Measurements from ENCODE around the gene TUT4.

The TUT4 gene

DNA sequence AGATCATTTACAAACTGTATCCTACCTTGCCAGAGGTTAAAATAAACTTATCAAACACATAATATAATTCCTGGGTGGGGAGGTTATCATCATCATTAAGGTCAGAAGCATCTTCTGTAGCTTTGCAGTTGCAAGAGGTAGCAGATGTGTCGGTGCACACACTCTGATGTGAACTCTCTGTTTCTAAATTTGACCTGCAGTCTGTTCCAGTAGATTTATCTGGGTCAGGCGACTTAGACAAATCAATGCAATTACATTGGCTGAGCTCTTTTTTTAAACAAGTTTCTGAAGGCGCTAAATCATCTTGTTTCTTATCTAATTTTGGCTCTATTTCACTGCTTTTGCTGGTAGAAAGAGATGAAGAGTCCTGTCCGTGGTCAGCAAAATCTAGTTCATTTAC, 78.1 kb downstream of the TUT4 start:
- 0 out of 2 replicates have a peak, but pooled peaks cover 7% of the 10 kb centered on the region for H3F3A ChIP-seq (ENCODE audit: insufficient read depth, low read length)
- no peaks in the 10 kb centered on the region for H4K20me1 ChIP-seq (ENCODE audit: insufficient read depth, low read length)
- no peak overlapping the region for H3K4me3 ChIP-seq (ENCODE audit: low read length)
- no peaks in the 10 kb centered on the region for H3K79me2 ChIP-seq (ENCODE audit: low read length)
- peak overlapping the region; percentile 35; the same call in 1 of the 2 replicates for H3K27ac ChIP-seq (ENCODE audit: low read length)
- H3K4me1 ChIP-seq (ENCODE audit: low read length): peaks cover 19% of the 10 kb centered on the region
- peak overlapping the region; percentile 56 for H3K4me2 ChIP-seq (ENCODE audit: low read depth, low read length)
- no peak overlapping the region for H2AFZ ChIP-seq (ENCODE audit: low read length)
- DNase-seq: peak; percentile 55
- TF ChIP-seq EZH2phosphoT487 (IDR thresholded peaks at IDR 0.05; ENCODE audit: low read length) (no peak), EZH2 (optimal IDR thresholded peaks at IDR 0.05; ENCODE audit: low read depth, low read length) (no peak)
- TF ChIP-seq, protein P1, sequence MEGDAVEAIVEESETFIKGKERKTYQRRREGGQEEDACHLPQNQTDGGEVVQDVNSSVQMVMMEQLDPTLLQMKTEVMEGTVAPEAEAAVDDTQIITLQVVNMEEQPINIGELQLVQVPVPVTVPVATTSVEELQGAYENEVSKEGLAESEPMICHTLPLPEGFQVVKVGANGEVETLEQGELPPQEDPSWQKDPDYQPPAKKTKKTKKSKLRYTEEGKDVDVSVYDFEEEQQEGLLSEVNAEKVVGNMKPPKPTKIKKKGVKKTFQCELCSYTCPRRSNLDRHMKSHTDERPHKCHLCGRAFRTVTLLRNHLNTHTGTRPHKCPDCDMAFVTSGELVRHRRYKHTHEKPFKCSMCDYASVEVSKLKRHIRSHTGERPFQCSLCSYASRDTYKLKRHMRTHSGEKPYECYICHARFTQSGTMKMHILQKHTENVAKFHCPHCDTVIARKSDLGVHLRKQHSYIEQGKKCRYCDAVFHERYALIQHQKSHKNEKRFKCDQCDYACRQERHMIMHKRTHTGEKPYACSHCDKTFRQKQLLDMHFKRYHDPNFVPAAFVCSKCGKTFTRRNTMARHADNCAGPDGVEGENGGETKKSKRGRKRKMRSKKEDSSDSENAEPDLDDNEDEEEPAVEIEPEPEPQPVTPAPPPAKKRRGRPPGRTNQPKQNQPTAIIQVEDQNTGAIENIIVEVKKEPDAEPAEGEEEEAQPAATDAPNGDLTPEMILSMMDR (IDR thresholded peaks at IDR 0.05; ENCODE audit: low read length): no peak
- no peaks in the 10 kb centered on the region for H3K9me2 ChIP-seq (replicated peaks; ENCODE audit: insufficient read depth, low read length)
- H3K9ac ChIP-seq (ENCODE audit: low read length): no peak overlapping the region
- H3K27me3 ChIP-seq (replicated peaks; ENCODE audit: insufficient read depth, low read length): no peaks in the 10 kb centered on the region
- H3K9me3 ChIP-seq (replicated peaks; ENCODE audit: insufficient read depth, low read length): no peaks in the 10 kb centered on the region
- H3K36me3 ChIP-seq (replicated peaks; ENCODE audit: insufficient read depth, low read length): no peaks in the 10 kb centered on the region

DNA sequence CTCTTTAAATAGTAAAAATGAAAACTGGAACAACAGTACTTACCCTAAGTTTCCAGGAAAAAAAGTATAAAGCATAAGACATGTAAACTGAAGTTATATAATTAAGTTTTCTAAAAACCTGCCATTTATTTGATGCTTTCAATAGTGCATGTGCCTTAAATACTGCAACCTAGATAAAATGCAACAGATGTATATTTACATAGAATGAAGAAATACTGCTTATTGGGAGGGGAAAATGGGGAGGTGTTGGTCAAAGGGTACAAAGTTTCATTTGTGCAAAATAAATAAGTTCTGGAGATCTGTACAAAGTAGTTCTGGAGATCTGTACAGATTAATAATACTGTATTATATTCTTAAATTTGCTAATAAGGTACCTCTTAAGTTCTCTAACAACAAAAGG, 79.9 kb downstream of the TUT4 start:
- no peak overlapping the region for H3K4me2 ChIP-seq (ENCODE audit: low read depth, low read length)
- DNase-seq: no peak
- no peaks in the 10 kb centered on the region for H3K36me3 ChIP-seq (replicated peaks; ENCODE audit: insufficient read depth, low read length)
- H3K4me1 ChIP-seq (ENCODE audit: low read length): peaks cover 19% of the 10 kb centered on the region
- no peaks in the 10 kb centered on the region for H3K27me3 ChIP-seq (replicated peaks; ENCODE audit: insufficient read depth, low read length)
- H3K27ac ChIP-seq (ENCODE audit: low read length): no peak overlapping the region
- H3K4me3 ChIP-seq (ENCODE audit: low read length): no peak overlapping the region
- H3K9me3 ChIP-seq (replicated peaks; ENCODE audit: insufficient read depth, low read length): no peaks in the 10 kb centered on the region
- H2AFZ ChIP-seq (ENCODE audit: low read length): no peak overlapping the region
- TF ChIP-seq EZH2phosphoT487 (IDR thresholded peaks at IDR 0.05; ENCODE audit: low read length) (no peak), EZH2 (optimal IDR thresholded peaks at IDR 0.05; ENCODE audit: low read depth, low read length) (no peak)
- TF ChIP-seq, protein P1 (IDR thresholded peaks at IDR 0.05; ENCODE audit: low read length): no peak
- H3K79me2 ChIP-seq (ENCODE audit: low read length): no peaks in the 10 kb centered on the region
- H3F3A ChIP-seq (ENCODE audit: insufficient read depth, low read length): 0 out of 2 replicates have a peak, but pooled peaks cover 7% of the 10 kb centered on the region
- H3K9me2 ChIP-seq (replicated peaks; ENCODE audit: insufficient read depth, low read length): no peaks in the 10 kb centered on the region
- no peaks in the 10 kb centered on the region for H4K20me1 ChIP-seq (ENCODE audit: insufficient read depth, low read length)
- no peak overlapping the region for H3K9ac ChIP-seq (ENCODE audit: low read length)

DNA sequence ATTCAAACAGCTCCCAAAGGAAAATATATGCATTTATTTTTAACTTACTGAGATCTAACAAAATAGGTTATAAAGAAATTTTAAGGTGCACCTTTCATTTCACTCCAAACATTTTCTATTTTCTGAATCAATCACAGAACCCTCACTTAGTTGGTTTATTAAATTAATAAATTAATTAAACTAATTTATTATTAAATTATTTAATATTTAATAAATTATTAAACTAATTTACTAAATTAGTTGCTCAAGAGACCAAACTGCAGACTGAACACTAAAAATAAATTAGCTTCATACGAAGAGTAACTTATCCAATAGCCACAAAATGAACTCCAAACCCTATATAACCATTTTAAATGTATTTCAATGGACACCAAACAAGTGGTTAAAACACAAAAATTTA, 80.5 kb downstream of the TUT4 start:
- Histone ChIP-seq H3K27ac (ENCODE audit: low read length) (no peak overlapping the region), H3F3A (ENCODE audit: insufficient read depth, low read length) (0 out of 2 replicates have a peak, but pooled peaks cover 7% of the 10 kb centered on the region), H3K9ac (ENCODE audit: low read length) (no peak overlapping the region), H3K9me2 (replicated peaks; ENCODE audit: insufficient read depth, low read length) (no peaks in the 10 kb centered on the region), H4K20me1 (ENCODE audit: insufficient read depth, low read length) (no peaks in the 10 kb centered on the region), H3K4me1 (ENCODE audit: low read length) (peaks cover 19% of the 10 kb centered on the region), H3K4me3 (ENCODE audit: low read length) (no peak overlapping the region), H3K4me2 (ENCODE audit: low read depth, low read length) (no peak overlapping the region), H3K79me2 (ENCODE audit: low read length) (no peaks in the 10 kb centered on the region), H3K27me3 (replicated peaks; ENCODE audit: insufficient read depth, low read length) (no peaks in the 10 kb centered on the region), H3K9me3 (replicated peaks; ENCODE audit: insufficient read depth, low read length) (no peaks in the 10 kb centered on the region), H3K36me3 (replicated peaks; ENCODE audit: insufficient read depth, low read length) (no peaks in the 10 kb centered on the region), H2AFZ (ENCODE audit: low read length) (no peak overlapping the region)
- no peak for DNase-seq
- TF ChIP-seq, protein P1 (IDR thresholded peaks at IDR 0.05; ENCODE audit: low read length): no peak
- TF ChIP-seq EZH2 (optimal IDR thresholded peaks at IDR 0.05; ENCODE audit: low read depth, low read length) (no peak), EZH2phosphoT487 (IDR thresholded peaks at IDR 0.05; ENCODE audit: low read length) (no peak)
